GM10266 (cell line): ENCODE measurements around the gene ZNF417.
"Not testable (repeated sequence)": the region's sequence is repeated elsewhere in the genome, so short reads cannot be mapped to it uniquely, and the experiment has no call there.

ENCODE experiments used
- DNase-seq: peaks from one replicate; pipeline ENCODE4 v3.0.0; 2012; ENCODE audit errors: extremely low spot score
- TF ChIP-seq, protein P1 (sequence below): IDR thresholded peaks from 2 replicates; pipeline ENCODE4 v1.5.1; 2012; ENCODE audit warnings: mild to moderate bottlenecking, low read depth; ENCODE audit not compliant: control insufficient read depth, insufficient read depth; ENCODE audit errors: missing control alignments

The ZNF417 gene

GRCh38 chr19:57886046-57886445 lies 30.3 kb downstream of the ZNF417 start:
- no peak for DNase-seq
- TF ChIP-seq, protein P1, sequence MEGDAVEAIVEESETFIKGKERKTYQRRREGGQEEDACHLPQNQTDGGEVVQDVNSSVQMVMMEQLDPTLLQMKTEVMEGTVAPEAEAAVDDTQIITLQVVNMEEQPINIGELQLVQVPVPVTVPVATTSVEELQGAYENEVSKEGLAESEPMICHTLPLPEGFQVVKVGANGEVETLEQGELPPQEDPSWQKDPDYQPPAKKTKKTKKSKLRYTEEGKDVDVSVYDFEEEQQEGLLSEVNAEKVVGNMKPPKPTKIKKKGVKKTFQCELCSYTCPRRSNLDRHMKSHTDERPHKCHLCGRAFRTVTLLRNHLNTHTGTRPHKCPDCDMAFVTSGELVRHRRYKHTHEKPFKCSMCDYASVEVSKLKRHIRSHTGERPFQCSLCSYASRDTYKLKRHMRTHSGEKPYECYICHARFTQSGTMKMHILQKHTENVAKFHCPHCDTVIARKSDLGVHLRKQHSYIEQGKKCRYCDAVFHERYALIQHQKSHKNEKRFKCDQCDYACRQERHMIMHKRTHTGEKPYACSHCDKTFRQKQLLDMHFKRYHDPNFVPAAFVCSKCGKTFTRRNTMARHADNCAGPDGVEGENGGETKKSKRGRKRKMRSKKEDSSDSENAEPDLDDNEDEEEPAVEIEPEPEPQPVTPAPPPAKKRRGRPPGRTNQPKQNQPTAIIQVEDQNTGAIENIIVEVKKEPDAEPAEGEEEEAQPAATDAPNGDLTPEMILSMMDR = no peak

- not testable (repeated sequence) for DNase-seq
Observed at GRCh38 chr19:57873883-57874799, 42.3 kb downstream of the ZNF417 start.

DNA sequence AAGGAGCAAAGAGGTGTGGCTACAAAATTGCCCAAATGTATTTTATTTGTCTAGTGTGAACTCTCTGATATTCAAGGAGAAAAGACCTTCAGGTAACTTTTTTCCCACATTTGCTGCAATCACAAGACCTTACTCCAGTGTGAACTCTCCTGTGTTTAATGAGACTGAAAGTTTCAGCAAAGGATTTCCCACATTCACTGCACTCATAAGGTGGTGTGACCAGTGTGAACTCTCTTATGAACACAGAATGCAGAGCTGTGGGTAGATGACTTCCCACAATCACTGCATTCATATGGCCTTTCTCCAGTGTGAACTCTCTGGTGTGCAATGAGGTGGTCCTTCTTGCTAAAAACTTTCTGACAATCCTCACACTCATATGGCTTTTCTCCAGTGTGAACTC lies 43.9 kb downstream of the ZNF417 start:
- TF ChIP-seq, protein P1 = no peak
- no peak for DNase-seq

DNA sequence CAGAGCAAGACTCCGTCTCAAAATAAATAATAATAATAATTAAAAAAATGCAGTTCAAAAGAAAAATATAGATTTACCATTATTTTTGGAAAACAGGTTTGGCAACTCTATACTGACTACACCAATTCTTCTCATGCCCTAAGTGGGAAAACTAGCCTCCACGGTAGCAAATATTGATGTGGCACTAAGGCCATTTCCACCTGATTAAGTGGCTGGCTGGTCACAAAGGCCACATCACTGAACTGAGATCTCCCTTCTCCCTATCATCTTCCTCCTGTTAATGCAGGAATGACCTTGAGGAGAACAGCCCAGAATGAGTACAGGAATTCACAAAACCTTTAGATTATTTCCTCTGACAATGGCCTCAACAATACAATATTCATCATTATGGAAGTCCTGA lies 46.2 kb downstream of the ZNF417 start:
- DNase-seq = no peak
- TF ChIP-seq, protein P1 = no peak

DNA sequence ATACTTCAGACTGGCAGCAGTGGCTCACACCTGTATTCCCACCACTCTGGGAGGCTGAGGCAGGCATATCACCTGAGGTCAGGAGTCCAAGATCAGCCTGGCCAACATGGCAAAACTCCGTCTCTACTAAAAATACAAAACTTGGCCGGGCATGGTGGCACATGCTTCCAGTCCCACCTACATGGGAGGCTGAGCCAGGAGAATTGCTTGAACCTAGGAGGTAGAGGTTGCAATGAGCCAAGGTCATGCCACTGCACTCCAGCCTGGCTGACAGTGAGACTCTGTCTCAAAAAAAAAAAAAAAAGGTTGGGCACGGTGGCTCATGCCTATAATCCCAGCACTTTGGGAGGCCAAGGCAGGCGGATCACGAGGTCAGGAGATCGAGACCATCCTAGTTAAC lies 46.7 kb downstream of the ZNF417 start:
- not testable (repeated sequence) for DNase-seq

DNA sequence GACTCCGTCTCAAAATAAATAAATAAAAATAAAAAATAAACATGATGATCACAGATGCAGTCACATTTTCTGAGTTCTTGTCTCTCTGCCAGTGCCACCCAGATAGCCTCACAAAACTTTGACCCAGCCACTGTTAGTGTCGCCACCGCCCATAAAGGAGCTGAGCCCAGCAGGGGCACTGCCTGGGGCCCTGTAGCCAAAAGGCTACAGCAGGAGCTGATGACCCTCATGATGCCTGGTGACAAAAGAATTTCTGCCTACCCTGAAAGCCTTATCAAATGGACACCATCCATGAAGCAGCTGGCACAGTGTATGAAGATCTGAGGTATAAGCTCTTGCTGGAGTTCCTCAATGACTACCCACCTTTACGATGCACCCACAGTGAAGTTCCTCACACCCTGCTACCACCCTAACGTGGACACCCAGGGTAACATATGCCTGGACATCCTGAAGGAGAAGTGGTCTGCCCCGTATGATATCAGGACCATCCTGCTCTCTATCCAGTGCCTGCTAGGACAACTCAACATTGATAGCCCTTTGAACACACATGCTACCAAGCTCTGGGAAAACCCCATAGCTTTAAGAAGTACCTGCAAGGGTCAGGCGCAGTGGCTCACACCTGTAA lies 48.4 kb downstream of the ZNF417 start:
- no peak for DNase-seq
- TF ChIP-seq, protein P1 = no peak
